Measurements from ENCODE around the gene POU6F2.
A peak's percentile ranks its signal among the peaks of the same experiment; 100 is the strongest.

Gene POU6F2

GRCh38 chr7:39465055-39465929 lies 487.6 kb downstream of the POU6F2 start:
- peak; percentile 41 for DNase-seq

- no peak for DNase-seq
Measured at GRCh38 chr7:39468261-39468660, 490.6 kb downstream of the POU6F2 start.

DNA sequence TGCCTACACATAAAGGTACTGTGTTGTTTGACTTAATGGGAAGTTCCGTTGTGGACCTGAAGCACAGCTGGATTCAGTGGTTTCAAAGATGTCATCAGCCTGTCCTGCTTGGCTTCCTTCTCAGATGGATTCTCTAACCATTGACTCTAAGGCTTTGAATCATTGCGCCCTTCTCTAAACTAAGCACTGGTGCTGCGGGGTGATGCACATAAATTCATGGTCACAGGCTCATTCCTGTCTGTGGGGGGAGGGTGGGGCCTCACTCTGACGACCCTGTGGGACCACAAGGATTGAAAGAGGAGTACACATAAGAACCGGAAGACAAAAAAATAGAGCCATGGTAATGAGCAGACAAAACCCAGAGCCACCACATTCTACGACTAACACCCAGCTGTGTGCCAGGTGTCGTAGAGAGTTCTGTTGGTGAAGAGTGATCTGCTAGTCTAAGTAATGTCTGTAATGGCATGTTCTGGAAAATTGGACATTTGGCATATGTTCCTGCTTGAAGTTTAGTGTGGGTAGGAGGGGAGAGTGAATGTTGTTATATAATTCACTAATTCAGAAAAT lies 491.2 kb downstream of the POU6F2 start:
- DNase-seq: no peak

DNA sequence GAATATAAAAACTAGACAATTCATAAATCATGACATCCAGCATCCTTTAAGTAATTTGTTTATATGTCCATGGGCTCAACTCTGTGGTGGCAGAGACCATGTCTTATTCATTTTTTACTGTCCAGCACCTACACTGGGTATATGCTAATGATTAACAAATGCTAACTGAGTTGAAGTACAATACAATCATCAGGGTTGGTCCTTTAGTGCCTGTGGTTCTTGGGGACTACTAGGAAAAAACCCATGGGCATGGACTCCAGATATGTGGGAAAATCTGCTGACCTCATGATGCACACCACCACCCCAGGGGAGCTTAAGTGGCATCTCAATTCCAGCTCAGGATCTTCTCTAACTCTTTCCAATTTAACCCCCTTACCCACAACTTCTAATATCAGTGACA lies 503.2 kb downstream of the POU6F2 start:
- DNase-seq: no peak

DNA sequence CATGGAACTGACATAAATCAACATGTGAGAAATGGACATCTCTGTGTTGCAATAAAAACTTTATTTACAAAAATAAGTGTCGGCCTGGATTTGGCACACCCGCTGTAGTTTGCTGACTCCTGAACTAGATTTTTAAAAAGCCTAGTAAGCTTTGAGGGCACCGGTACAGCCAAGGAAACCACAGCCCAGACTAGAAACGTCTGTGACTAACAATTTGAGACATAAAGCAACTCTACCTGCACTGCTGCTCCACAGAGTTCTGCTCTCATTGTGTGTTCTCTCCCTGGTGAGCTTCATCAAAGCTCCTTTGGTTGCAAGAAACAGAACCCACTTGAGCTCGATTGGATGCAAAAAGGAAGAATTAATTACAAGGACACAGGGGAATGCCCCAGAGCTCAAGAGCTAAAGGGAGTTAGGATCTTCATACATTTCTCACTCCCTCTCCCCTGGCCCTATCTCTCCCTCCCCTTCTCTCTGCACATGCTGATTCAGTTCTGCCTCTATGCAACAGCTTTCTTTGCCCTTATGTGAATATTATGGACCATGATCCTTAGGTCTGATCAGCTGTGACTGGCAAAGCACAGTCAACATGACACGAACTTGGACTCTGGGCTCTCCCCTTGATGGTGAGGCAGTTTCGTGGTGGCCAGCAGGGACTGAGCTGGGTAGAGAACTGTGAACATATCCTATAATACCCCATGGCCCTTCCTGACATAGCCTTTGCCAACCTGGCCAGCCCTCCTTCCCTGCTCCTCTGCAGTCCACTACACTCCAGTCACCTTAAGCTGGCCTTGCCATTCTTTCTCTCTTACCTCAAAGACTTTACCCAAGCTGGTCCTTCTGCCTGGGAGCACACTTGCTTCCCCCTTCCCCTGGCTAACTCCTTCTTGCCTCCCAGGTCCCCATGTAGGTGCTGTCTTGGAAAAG lies 511.0 kb downstream of the POU6F2 start:
- DNase-seq: no peak

- DNase-seq: no peak
Measured at GRCh38 chr7:39490296-39490695, 512.6 kb downstream of the POU6F2 start.

- no peak for DNase-seq
Measured at GRCh38 chr7:39493934-39494333, 516.2 kb downstream of the POU6F2 start.

DNA sequence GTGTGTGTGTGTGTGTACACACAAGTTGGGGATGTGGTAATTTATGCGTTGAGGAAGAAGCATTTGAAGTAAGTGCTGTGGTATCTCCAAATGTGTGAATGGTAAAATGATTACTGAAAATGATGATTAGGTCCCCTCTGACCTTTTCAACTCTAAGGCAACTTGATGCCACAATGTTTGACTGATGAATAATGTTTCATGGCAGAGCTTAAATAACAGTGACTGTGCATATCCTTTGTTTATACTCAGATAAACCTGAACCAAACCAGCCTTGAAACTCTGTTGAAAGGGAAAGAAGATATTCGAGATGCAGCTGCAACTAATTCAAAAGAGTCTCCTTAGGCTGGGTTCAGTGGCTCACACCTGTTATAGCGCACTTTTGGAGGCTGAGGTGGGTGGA lies 523.6 kb downstream of the POU6F2 start:
- DNase-seq: no peak

DNA sequence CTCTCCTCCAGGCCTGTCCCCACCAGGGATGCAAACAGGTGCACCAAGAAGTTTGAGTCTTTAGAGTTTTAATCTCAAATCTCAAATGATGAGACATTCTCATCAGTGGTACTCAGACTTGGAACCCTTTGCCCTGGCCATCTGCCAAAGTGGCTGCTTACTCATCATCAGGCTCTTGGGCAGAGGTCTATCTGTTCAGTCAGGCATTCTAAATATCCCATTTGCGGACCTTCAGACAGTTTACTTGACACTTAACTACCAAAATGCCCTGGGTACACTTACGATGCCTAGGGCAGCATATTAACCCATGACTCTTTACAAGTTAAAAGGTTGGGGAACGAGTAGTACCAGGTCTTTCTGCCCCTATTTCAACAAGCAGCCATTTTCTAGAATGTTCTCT lies 527.3 kb downstream of the POU6F2 start:
- no peak for DNase-seq

DNA sequence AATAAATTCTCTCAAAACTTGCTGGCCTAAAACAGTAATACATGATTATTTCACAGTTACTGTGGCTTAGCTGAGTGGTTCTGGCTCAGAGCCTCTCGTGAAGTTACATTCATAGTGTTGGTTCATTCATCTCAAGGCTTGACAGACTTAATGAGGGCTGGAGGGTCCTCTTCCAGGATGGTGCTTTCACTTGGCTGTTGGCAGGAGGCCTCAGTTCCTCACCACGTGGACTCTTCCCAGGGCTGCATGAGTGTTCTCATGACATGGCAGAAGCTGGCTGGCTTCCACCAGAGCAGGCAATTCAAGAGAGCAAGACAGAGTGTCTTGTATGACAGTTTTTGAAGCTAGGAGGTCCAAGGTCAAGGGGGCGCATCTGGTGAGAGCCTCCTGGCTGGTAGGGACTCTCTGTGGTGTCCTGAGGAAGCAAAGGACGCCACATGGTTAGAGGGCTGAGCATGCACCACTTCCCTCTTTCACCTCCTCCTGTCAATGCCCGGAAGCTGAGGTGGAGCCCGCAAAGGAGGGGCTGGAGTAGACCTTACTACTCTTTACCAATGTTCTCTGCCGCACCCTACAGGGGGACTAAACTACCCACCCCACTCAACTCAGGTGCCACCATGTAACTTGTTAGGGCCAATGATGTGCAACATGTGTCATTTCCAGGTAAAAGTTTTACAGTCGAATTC lies 530.3 kb downstream of the POU6F2 start:
- DNase-seq: no peak

DNA sequence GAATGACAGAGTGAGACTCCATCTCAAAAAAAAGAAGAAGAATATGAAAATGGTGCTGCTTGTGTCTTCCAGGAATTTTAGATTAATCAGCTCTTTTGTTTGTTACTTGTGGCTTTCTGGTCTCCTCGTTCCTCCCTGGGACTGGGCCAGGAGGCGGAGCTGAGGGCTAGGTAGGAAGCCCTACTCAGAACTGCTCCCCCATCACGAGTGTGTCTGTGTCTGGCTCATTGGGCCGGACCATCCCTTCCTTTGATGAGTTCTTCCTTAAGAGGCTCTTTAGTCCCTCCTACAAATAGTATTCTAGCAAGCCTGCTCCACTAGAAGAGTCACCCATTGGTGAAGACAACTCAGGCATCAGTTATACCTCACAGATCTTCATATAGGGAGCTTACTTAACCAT lies 531.7 kb downstream of the POU6F2 start:
- no peak for DNase-seq

DNA sequence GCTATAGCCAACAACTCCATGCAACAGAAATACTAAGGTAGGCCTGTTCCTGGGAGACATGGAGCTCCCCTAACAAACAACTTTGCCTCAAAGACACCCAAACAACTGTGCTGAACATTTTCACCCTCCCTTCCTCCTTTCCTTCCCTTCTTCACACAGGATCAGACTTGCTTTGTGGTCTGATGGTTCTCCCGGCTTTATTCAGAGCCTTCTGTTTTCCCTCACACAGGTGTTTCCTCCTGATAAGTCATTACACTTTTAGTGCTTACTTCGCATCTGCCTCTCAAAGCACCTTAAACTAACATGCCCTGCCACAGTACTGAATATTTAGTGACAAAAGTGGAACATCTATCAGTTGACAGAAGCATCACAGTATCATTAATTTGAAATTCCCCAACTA lies 532.2 kb downstream of the POU6F2 start:
- no peak for DNase-seq

- DNase-seq: no peak
Measured at GRCh38 chr7:39510864-39511354, 533.2 kb downstream of the POU6F2 start.

GRCh38 chr7:39515534-39516228 lies 538.0 kb downstream of the POU6F2 start:
- no peak for DNase-seq

DNA sequence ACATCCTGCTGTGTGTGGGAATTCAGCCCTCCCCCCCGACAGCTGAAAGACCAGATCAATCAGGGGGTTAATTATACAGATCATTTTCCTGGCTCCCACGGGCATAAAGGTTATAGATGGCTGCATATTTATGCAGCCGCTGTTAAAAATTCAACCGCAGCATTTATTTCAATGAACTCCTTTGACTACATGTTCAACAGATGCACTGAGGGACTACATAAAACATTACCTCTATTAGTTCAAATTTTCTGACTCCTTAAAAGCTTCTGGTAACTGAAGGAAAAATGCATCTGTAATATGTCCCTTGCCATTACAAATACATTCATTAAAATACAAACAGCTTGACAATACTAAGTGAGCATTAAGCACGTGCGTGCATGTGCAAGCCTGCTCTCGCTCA lies 538.8 kb downstream of the POU6F2 start:
- no peak for DNase-seq

DNA sequence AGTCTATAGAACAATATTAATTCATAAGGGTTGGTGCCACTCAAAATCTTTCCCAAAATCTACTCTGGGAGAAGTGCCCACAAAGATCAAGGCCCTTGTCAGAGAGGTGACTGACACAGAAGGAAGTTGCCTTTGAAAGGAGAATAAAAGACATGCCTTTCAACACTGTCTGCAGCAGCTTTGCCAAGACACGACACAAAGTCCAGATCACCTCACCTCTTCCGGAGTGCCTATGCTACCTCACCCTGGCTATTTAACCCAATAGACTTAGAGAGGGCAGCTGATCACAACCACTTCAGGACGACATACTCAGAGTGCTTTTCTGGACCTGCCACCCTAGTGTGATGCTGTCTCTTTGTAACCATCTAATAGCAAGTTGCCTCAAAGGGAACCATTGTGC lies 539.5 kb downstream of the POU6F2 start:
- DNase-seq: no peak
